Measurements from ENCODE around the gene LONP2.
"Not testable (repeated sequence)": the region's sequence is repeated elsewhere in the genome, so short reads cannot be mapped to it uniquely, and the experiment has no call there.

Gene LONP2

DNA sequence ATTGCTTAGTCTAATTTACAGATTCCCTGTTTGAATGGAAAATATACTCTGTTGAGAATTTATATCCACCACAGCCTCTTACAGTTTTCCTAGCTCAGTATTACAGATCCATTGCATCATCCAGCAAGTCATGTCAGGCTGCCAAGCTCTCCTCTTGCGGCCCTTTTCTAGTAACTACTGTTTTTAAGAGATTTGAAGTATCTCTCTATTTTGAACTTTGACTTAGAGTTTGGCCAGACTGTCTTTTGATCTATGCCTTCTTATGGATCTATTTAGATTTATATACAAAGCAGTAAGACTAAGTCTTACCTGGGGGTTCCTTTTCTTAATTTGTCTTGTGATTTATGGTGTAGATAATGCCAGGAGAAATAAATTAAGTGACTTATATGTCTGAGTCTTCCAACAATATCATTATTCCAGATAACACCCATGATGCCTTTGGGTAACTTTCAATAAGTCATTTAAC, 56.3 kb downstream of the LONP2 start:
- TF ChIP-seq, protein P1, sequence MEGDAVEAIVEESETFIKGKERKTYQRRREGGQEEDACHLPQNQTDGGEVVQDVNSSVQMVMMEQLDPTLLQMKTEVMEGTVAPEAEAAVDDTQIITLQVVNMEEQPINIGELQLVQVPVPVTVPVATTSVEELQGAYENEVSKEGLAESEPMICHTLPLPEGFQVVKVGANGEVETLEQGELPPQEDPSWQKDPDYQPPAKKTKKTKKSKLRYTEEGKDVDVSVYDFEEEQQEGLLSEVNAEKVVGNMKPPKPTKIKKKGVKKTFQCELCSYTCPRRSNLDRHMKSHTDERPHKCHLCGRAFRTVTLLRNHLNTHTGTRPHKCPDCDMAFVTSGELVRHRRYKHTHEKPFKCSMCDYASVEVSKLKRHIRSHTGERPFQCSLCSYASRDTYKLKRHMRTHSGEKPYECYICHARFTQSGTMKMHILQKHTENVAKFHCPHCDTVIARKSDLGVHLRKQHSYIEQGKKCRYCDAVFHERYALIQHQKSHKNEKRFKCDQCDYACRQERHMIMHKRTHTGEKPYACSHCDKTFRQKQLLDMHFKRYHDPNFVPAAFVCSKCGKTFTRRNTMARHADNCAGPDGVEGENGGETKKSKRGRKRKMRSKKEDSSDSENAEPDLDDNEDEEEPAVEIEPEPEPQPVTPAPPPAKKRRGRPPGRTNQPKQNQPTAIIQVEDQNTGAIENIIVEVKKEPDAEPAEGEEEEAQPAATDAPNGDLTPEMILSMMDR (IDR thresholded peaks at IDR 0.05; ENCODE audit: control insufficient read depth, extremely low read depth, insufficient read depth): no peak
- no peak overlapping the region for H3K4me3 ChIP-seq (ENCODE audit: low read depth, low read length)
- peak; percentile 62 for DNase-seq (ENCODE audit: low read depth)

DNA sequence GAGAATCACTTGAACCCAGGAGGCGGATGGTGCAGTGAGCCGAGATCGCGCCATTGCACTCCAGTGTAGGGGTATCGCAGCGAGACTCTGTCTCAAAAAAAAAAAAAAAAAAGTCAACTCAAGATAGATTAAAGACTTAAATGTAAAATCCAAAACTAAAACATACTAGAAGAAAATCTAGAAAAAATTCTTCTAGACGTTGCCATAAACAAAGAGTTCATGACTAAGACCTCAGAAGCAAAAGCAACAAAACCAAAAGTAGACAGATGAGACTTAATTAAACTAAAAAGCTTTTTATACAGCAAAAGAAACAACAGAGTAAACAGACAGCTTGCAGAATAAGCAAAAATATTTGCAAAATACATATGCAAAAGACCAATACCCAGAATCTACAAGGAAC, 64.4 kb downstream of the LONP2 start:
- H3K4me3 ChIP-seq (ENCODE audit: low read depth, low read length): no peak overlapping the region
- DNase-seq (ENCODE audit: low read depth): no peak
- TF ChIP-seq, protein P1 (IDR thresholded peaks at IDR 0.05; ENCODE audit: control insufficient read depth, extremely low read depth, insufficient read depth): no peak

DNA sequence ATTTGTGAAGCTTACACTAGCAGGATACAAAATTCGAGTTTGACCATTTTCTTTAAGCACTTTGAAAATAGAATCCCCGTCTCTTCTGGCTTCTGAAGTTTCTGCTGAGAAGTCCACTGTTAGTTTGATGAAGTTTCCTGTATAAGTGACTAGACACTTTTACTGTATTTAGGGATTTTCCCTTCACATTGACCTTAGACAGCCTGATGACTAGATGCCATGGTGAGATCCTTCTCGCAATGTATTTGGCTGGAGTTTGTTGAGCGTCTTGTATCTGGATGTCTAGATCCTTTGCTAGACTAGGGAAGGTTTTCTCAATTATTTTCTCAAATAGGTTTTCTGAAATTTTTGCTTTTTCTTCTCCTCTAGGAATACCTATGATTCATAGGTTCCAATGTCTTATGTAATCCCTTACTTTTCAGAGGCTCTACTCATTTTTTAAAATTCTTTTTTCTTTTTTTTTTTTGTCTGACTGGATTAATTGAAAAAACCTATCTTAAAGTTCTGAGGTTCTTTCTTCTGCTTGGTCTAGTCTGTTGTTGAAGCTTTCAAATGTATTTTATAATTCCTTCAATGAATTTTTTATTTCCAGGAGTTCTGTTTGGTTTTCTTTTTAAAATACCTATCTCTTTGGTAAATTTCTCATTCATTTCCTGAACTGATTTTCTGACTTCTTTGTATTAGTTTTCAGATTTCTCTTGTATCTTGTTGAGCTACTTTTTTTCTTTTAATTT, 67.0 kb downstream of the LONP2 start:
- TF ChIP-seq, protein P1 (IDR thresholded peaks at IDR 0.05; ENCODE audit: control insufficient read depth, extremely low read depth, insufficient read depth): no peak
- no peak overlapping the region for H3K4me3 ChIP-seq (ENCODE audit: low read depth, low read length)

DNA sequence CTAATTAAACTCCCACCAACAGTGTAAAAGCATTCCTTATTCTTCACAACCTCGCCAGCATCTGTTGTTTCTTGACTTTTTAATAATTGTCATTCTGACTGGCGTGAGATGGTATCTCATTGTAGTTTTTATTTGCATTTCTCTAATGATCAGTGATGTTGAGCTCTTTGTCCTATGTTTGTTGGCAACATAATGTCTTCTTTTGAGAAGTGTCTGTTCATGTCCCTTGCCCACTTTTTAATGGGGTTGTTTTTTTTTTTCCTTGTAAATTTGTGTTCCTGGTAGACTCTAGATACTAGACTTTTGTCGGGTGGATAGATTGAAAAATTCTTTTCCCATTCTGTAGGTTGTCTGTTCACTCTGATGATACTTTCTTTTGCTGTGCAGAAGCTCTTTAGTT, 69.8 kb downstream of the LONP2 start:
- DNase-seq (ENCODE audit: low read depth); H3K4me3 ChIP-seq (ENCODE audit: low read depth, low read length): not testable (repeated sequence)

More for the DNA sequence above, 67.0 kb downstream of the LONP2 start:
- no peak for DNase-seq (ENCODE audit: low read depth)

DNA sequence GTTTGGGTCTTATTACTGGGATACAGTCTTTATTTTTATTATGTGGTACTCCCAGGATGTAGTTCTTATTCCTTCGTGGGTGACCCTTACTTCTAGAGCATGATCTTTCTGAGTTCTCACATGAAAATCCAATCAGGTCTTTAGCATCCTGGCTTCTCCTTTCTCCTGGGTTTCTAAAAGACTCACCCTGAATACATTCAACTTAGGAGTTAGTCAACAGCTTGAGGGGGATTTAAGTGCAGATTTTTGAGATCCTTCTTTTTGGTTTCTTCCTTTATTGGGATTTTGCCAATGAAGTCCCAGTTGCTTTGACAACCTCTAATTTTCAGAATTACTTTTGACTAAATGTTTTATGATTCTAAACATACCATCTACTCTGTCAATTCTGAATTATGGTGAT, 72.9 kb downstream of the LONP2 start:
- H3K4me3 ChIP-seq (ENCODE audit: low read depth, low read length): no peak overlapping the region
- TF ChIP-seq, protein P1 (IDR thresholded peaks at IDR 0.05; ENCODE audit: control insufficient read depth, extremely low read depth, insufficient read depth): no peak
- DNase-seq (ENCODE audit: low read depth): no peak

DNA sequence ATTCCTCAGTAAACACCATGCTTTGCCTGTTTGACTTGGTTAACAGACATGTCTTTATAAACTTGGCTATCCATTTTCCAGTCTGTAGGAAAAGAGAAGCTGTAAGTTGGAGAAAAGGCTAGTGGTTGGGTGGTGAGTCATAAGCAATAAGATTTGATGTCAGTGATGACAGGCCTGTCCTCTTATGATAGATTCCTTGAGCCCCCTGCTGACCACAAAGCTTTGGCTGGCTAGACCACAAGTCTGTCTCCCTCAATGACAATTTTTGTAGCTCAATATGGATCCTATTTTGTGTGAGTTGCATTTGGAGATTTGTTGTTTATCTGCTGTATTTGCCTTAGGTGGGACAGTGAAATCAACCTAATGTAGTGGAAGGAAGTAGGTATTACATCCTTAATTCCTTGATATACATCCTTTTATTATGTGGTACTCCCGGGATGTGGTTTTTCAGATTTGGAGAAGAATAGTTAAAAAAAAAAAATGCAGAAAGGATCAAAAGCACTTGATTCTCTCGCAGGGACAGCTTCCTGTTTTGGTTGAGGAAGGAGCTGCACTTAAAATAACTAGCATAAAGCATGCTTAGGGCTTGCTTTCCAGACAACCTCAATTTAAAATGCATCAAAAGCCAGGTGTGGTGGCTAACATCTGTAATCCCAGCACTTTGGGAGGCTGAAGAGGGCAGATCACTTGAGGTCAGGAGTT, 73.7 kb downstream of the LONP2 start:
- TF ChIP-seq, protein P1 (IDR thresholded peaks at IDR 0.05; ENCODE audit: control insufficient read depth, extremely low read depth, insufficient read depth): no peak
- H3K4me3 ChIP-seq (ENCODE audit: low read depth, low read length): no peak overlapping the region
- DNase-seq (ENCODE audit: low read depth): no peak

DNA sequence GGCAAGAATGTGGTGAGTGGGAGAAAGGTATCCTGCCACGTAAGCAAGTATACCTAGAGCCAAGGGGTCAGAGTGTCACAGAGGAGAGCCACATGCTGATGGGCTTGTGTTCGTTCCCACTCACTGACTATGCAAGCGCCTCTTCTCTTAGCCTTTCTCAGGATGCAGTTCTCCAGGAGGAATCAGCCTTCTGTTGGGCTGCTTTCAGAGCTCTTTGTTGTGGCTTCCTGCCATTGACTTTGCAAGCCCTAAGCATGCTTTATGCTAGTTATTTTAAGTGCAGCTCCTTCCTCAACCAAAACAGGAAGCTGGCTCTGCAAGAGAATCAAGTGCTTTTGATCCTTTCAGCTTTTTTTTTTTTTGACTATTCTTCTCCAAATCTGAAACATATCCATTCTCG, 74.5 kb downstream of the LONP2 start:
- no peak for DNase-seq (ENCODE audit: low read depth)
- TF ChIP-seq, protein P1 (IDR thresholded peaks at IDR 0.05; ENCODE audit: control insufficient read depth, extremely low read depth, insufficient read depth): no peak
- no peak overlapping the region for H3K4me3 ChIP-seq (ENCODE audit: low read depth, low read length)
